GM19397 (cell line): ENCODE data around the gene DHFR.
"Not testable (repeated sequence)": the region's sequence is repeated elsewhere in the genome, so short reads cannot be mapped to it uniquely, and the experiment has no call there.

ENCODE experiments used
- ATAC-seq: cut with Tn5 transposase; IDR thresholded peaks from one replicate; pipeline ENCODE4 v1.9.1; 2021; ENCODE audit warnings: mild to moderate bottlenecking, moderate library complexity; ENCODE audit not compliant: unreplicated experiment

Gene DHFR

GRCh38 chr5:80654391-80655230 is at the start of gene DHFR, which contains the start of gene MSH3:
Gene DHFR, minus strand, starts transcription at chr5:80654983. Its CDS starts 494 bp downstream, at chr5:80654489.
Gene MSH3, plus strand, starts transcription at chr5:80654652. Its CDS starts 76 bp downstream, at chr5:80654728.
- ATAC-seq, result peak; percentile 63

DNA sequence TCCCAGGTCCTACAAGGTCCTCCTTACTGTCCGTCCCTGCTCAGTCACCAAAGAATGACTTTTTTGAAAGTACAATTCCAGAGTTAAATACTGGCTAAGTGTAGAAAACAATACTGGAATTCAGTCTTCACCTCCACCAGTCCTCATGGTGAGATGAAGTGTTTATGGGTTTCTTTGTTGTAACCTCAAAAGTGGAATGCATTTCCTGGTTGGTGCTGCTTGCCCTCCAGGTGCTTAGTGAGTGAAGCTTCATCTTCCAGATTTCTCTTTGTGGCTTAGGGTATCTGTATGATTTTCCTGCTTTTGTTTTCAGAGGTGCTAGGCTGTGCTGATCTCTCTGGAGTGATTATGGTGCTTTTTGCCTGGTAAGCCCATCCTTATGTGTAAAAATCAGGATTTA is 49.4 kb upstream of the DHFR start:
- no peak for ATAC-seq

DNA sequence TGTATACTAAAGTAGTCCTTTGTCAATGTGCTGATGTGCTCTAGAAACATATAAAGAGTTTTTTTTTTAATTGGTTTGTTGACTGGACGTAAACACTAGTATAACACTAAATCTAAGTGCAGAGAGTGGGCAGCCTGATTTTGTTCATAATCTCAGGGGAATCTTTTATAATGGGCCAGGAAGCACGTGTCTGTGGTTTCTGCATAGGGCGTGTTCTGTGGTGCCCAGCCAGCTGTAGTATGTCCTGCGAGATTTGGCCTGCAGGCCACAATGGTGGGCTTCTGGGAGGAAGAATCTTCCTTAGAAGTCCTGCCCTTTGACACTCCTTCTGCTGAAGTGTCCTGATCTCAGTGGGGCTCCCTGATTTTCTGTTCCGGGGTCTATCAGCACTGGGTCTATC is 49.0 kb upstream of the DHFR start:
- ATAC-seq, result no peak

- no peak for ATAC-seq
Observed at GRCh38 chr5:80703291-80703690, 48.5 kb upstream of the DHFR start.

DNA sequence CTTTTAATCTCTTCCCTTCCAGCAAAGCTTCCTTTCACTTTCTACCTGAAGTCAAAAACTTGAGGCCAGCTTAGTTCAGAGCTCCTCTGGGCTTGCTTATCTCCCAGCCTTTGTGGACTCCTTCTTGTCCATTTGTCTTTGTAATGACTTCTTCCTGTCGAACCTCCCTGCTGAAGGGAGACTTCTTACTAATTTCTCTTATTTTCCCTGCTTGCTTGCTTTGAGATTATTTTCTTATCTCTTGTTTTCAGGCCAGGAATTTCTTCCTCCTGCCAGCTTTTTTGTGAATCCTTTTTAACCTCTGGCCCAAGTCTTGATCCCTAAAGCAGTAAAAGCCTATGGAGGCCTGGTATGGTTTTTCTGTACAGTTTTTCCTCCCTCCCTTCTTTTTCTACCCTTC is 46.8 kb upstream of the DHFR start:
- no peak for ATAC-seq

- no peak for ATAC-seq
Observed at GRCh38 chr5:80698369-80698768, 43.6 kb upstream of the DHFR start.

- ATAC-seq, result no peak
Observed at GRCh38 chr5:80697100-80697499, 42.3 kb upstream of the DHFR start.

GRCh38 chr5:80696450-80696849 is 41.7 kb upstream of the DHFR start:
- ATAC-seq, result no peak

DNA sequence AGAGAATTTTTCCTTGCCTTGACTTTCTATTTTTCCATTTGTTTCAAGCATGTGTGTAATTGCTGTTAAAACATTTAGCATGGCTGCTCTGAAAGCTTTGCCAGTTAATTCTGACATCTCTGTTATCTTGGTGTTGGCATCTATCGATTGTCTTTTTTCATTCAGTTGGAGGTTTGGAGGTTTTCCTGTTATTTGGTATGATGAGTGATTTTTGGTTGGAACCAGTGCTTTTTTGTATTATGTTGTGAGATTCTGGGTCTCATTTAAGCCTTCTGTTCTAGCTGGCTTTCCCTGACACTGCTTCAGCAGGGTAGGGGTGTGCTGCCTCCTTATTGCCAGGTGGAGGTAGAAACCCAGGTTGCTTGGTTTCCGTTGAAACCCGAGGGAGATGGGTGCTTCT is 40.9 kb upstream of the DHFR start:
- no peak for ATAC-seq

DNA sequence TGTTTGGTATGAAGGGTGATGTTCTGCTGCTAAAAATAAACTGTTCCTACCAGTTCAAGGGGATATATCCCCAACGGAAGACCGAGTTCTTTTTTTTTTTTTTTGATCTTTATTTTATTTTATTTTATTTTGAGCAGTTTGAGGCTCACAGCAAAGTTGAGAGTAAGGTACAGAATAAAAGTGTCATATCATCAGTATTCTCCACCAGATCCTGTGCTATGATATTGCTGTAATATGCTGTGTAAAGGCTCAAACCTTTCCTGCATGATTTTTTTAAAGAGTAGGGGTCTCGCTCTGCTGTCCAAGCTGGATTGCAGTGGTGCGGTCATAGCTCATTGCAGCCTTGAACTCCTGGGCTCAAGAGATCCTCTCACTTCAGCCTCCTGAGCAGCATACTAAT is 34.8 kb upstream of the DHFR start:
- ATAC-seq, result no peak

- ATAC-seq, result no peak
Observed at GRCh38 chr5:80688648-80689420, 34.1 kb upstream of the DHFR start.

DNA sequence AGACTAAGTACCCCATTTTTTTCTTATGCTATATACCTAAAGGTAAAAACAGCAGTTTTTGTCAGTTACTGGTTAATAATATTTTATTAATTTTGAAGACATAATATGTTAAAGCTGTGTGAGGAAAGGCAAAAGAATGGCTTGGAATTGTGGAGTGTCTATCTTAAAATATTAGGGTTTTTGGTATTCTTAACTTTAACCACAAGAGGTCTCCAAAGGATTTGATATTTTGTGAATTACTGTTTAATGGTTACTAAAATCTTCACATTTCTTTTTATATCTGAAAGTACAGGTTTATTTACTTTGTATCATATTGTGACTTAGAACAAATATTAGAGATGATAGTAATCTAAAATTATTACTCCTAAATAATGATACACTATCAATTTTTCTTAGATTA is 32.0 kb upstream of the DHFR start:
- ATAC-seq, result no peak

GRCh38 chr5:80676706-80677105 is 21.9 kb upstream of the DHFR start:
- ATAC-seq, result no peak

- ATAC-seq, result no peak
Observed at GRCh38 chr5:80672140-80672736, 17.5 kb upstream of the DHFR start.

- ATAC-seq, result no peak
Observed at GRCh38 chr5:80668016-80668969, 13.5 kb upstream of the DHFR start.

GRCh38 chr5:80667384-80667783 is 12.6 kb upstream of the DHFR start:
- no peak for ATAC-seq

GRCh38 chr5:80665057-80665456 is 10.3 kb upstream of the DHFR start:
- no peak for ATAC-seq

- ATAC-seq, result no peak
Observed at GRCh38 chr5:80662108-80662507, 7.3 kb upstream of the DHFR start.

DNA sequence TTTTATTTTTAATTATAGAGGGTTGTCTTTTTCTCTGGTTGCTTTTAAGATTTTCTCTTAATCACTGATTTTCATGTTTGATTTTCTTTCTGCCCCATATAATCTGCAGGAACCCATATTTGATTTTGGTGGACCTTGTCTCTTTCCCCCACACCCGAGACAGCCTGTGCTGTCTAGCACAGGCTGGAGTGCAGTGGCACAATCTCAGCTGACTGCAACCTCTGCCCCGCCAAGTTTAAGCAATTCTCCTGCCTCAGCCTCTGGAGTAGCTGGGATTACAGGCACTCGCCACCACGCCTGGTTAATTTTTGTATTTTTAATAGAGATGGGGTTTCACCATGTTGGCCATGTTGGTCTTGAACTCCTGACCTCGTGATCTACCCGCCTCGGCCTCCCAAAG is 5.9 kb upstream of the DHFR start:
- ATAC-seq, result not testable (repeated sequence)

DNA sequence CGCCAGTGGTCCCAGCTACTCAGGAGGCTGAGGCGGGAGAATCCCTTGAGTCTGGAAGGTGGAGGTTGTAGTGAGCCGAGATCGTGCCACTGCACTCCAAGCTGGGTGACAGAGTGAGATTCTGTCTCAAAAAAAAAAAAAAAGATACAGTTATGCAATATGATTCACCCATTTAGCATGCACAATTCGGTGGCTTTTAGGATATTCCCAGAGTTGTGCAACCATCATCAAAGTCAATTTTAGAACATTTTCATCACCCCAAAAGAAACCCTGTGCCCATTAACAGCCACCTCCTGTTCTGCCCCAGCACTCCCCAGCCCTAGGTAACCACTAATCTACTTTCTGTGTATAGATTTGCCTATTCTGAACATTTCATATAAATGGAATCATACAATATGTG is 4.3 kb upstream of the DHFR start:
- ATAC-seq, result no peak

DNA sequence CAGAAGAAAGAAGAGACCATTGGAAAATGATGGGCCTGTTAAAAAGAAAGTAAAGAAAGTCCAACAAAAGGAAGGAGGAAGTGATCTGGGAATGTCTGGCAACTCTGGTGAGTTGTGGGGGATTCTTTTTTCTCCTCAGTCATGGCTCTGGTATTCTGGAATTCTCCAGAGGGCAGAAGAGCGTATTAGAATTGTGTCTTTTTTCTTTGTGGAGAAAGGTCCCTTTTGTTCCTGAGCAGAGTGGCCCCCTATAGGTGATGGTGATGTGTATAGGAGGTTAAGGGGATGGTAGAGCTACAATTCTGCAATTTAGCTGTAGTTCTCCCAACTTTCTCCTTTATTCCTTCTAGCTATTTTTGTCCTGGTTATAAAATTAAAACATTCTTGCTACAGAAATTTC is 1.6 kb upstream of the DHFR start:
- ATAC-seq, result no peak
